Measurements from ENCODE around the gene ARHGAP26.

Gene ARHGAP26

GRCh38 chr5:143222287-143223231, 452.4 kb downstream of the ARHGAP26 start:
- ATAC-seq (peak; percentile 82), DNase-seq (peak; percentile 37)

- DNase-seq (no peak), ATAC-seq (no peak)
Measured at GRCh38 chr5:143224672-143225071, 454.5 kb downstream of the ARHGAP26 start.

GRCh38 chr5:143225511-143225910, 455.3 kb downstream of the ARHGAP26 start:
- DNase-seq (no peak), ATAC-seq (no peak)

GRCh38 chr5:143226361-143226760, 456.2 kb downstream of the ARHGAP26 start:
- no peak for DNase-seq
- ATAC-seq = no peak

- no peak for ATAC-seq
- DNase-seq = no peak
Measured at GRCh38 chr5:143226872-143227271, 456.7 kb downstream of the ARHGAP26 start.

- DNase-seq (no peak), ATAC-seq (no peak)
Measured at GRCh38 chr5:143227301-143227700, 457.1 kb downstream of the ARHGAP26 start.

GRCh38 chr5:143228597-143229293, 458.6 kb downstream of the ARHGAP26 start:
- peak; percentile 38 for ATAC-seq
- peak; percentile 37 for DNase-seq

- peak; percentile 39 for DNase-seq
- ATAC-seq = peak; percentile 60
Measured at GRCh38 chr5:143229426-143229895, 459.3 kb downstream of the ARHGAP26 start.

- DNase-seq (peak; percentile 41), ATAC-seq (peak; percentile 89)
Measured at GRCh38 chr5:143229896-143230675, 459.9 kb downstream of the ARHGAP26 start.

GRCh38 chr5:143230676-143230996, 460.5 kb downstream of the ARHGAP26 start:
- ATAC-seq (no peak), DNase-seq (no peak)

- no peak for ATAC-seq
- DNase-seq = no peak
Measured at GRCh38 chr5:143231416-143231815, 461.2 kb downstream of the ARHGAP26 start.

GRCh38 chr5:143231973-143232812, 462.0 kb downstream of the ARHGAP26 start:
- no peak for DNase-seq
- ATAC-seq = no peak

GRCh38 chr5:143233031-143233430, 462.9 kb downstream of the ARHGAP26 start:
- DNase-seq (no peak), ATAC-seq (no peak)

GRCh38 chr5:143234162-143234842, 464.1 kb downstream of the ARHGAP26 start:
- ATAC-seq = no peak
- no peak for DNase-seq

GRCh38 chr5:143235423-143235822, 465.2 kb downstream of the ARHGAP26 start:
- no peak for DNase-seq
- no peak for ATAC-seq

- ATAC-seq (no peak), DNase-seq (no peak)
Measured at GRCh38 chr5:143236682-143237081, 466.5 kb downstream of the ARHGAP26 start.

- DNase-seq (no peak), ATAC-seq (no peak)
Measured at GRCh38 chr5:143237664-143238063, 467.5 kb downstream of the ARHGAP26 start.

- no peak for ATAC-seq
- no peak for DNase-seq
Measured at GRCh38 chr5:143238620-143239019, 468.4 kb downstream of the ARHGAP26 start.

- no peak for ATAC-seq
- no peak for DNase-seq
Measured at GRCh38 chr5:143239882-143240518, 469.8 kb downstream of the ARHGAP26 start.

- ATAC-seq = no peak
- DNase-seq = no peak
Measured at GRCh38 chr5:143241892-143242291, 471.7 kb downstream of the ARHGAP26 start.

Measured in stimulated activated naive CD8-positive, alpha-beta T cell treated with anti-CD3 and anti-CD28 coated beads, Interleukin-15, Interleukin-2, amounts not matched to agents 100 U/mL and 50 U/mL, for 24 hours (primary cell).